ENCODE measurements around the gene RAVER2. TPM values are rescaled to one million over a fixed set of nuclear protein-coding genes. Genes with fewer than 3 reads are reported as not detected.
A peak's percentile ranks its signal among the peaks of the same experiment; 100 is the strongest.
"Not testable (repeated sequence)": the region's sequence is repeated elsewhere in the genome, so short reads cannot be mapped to it uniquely, and the experiment has no call there.

Gene RAVER2
- polyA plus RNA-seq, 3 donors = 25.5 to 28.9 (median 27.9) TPM

- DNase-seq (ENCODE audit: extremely low read depth in 1 of 11, low read depth in 9 of 11, low spot score in 4 of 11) = no peak
Observed at GRCh38 chr1:64743954-64744491, 852 bp upstream of the RAVER2 start.

DNA sequence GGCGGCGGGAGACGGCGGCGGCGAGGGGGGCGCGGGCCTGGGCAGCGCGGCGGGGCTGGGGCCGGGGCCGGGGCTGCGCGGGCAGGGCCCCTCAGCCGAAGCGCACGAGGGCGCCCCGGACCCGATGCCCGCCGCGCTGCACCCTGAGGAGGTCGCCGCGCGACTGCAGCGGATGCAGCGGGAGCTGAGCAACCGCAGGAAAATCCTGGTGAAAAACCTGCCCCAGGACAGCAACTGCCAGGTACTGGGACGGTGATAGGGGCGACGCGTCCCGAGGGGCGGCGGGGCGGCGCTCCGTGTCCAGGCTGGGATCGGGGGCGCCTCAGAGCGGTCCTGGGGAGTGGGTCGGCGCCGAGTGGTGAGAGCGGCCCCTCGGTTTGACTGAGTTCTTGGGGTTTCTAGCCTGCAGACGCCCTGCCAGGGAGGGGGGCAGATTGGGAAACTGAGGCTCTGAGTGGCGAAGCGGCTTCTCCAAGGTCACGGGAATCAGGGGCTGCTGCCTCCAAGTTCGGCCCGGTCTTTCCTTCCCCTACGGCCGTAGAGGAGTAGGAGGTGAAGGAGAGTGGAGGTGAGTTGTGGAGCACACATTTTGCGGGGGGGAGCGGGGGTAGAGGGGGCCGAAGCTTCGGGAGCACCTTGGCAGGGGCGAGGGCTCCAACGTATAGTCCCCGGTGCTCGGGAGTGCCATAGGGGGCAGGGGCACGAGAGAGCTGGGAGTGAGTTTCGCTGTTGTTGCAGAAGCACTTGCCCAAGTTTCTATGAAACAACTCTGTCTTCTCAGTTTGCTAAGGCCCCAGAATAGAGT is 508 bp downstream of the RAVER2 start:
- DNase-seq (ENCODE audit: extremely low read depth in 1 of 11, low read depth in 9 of 11, low spot score in 4 of 11) = peak in 7 of 11 donors; percentile 23 to 51 (median 34)

DNA sequence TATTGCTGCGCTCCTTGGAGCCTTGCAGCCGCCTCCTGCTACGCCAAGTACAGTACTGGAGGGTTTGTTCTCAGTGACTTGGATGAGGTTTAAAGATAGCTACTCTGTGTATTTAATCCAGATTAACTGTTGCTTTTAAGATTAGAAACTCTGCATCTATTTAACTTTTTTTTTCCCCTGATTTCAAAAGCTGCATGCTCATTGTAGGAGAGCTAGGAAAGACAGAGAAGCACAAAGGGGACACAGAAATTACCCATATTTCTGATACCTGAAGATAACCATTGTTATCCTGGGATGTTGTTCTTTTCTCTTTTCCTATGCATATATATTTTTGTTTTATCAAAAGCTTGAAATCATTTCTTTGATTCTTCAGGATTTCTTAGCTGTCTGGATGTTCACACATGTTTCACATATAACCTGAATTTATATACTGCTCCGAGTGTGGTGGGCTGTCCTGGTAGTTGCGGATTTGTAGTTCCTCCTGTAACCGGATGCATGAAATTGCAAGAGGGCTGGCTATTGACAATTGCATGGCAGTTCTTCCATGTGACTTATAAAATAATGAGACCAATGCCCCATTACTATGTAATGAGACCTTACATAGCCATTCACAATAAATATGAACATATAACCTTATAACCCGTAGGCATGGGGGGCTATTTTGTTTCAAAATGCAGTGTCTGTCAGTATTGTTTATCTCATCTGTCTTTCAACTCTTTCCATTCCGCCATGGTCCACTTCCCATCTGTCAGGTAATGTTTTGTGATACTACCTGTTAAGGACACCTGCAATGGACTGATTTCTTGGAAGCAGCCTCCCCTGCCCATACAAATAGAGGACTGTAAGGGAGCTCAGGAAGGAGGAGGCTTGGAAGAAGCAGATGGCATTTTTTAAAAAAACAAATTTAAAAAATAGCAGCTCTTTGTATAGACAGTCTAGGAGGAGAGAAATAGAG is 1.4 kb downstream of the RAVER2 start:
- DNase-seq (ENCODE audit: extremely low read depth in 1 of 11, low read depth in 9 of 11, low spot score in 4 of 11) = peak in 3 of 11 donors; percentile 10 to 41 (median 27)

DNA sequence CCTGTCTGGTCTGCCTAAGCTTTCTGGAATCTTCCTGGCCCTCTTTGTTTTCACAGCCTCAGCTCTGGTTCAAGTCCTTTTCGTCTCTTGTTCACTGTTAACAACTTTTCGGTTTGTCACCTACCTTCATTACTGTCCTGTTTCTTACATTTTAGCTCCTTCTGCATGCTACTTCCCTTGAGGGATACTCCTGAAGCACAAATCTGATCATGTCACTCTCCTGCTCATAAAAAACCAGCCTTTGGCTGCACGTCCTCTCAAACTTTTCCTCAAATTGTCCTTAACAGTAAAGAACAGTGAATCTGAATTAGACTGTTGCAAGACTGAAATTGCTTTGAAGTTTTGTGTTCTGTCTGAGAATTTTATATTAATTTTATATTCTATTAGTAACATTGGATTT is 3.3 kb downstream of the RAVER2 start:
- no peak for DNase-seq (ENCODE audit: extremely low read depth in 1 of 11, low read depth in 9 of 11, low spot score in 4 of 11)

- no peak for DNase-seq (ENCODE audit: extremely low read depth in 1 of 11, low read depth in 9 of 11, low spot score in 4 of 11)
Observed at GRCh38 chr1:64748706-64749105, 3.8 kb downstream of the RAVER2 start.

- DNase-seq (ENCODE audit: extremely low read depth in 1 of 11, low read depth in 9 of 11, low spot score in 4 of 11) = no peak
Observed at GRCh38 chr1:64750092-64750491, 5.2 kb downstream of the RAVER2 start.

GRCh38 chr1:64750875-64751274 is 6.0 kb downstream of the RAVER2 start:
- DNase-seq (ENCODE audit: extremely low read depth in 1 of 11, low read depth in 9 of 11, low spot score in 4 of 11) = no peak

DNA sequence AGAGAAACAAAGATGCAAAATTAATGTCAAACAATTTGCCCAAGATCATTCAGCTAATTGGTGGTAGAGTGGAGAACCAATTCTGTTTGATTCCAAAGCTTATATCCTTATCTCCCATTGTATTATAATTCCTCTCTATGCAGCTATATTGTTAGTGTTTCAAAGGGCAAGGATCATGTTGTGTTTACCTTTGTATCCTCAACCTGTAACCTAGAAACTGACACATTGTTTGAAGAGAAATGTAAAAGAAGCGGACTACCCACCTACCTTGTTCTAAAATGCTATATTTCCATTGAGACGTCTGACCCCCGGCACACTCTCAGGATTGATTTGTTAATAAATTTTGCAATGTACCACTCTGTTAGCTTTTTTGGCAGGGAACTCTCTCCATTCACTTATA is 9.3 kb downstream of the RAVER2 start:
- DNase-seq (ENCODE audit: extremely low read depth in 1 of 11, low read depth in 9 of 11, low spot score in 4 of 11) = no peak

- DNase-seq (ENCODE audit: extremely low read depth in 1 of 11, low read depth in 9 of 11, low spot score in 4 of 11) = no peak
Observed at GRCh38 chr1:64755361-64755760, 10.5 kb downstream of the RAVER2 start.

GRCh38 chr1:64756770-64757169 is 11.9 kb downstream of the RAVER2 start:
- DNase-seq (ENCODE audit: extremely low read depth in 1 of 11, low read depth in 9 of 11, low spot score in 4 of 11) = no peak

DNA sequence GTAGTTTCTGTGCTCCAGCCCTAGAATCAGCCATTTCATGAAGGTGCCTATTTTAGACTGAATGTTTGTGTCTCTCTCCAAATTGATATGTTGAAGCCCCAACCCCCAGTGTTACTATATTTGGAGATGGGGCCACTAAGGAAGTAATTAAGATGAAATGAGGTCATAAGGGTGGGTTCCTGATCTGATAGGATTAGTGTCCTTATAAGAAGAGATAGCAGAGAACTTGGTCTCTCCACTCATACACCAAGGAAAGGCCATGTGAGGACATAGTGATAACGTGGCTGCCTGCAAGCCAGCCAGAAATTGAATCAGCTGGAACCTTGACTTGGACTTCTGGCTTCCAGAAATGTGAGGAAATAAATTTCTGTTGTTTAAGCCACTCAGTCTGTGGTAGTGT is 12.3 kb downstream of the RAVER2 start:
- DNase-seq (ENCODE audit: extremely low read depth in 1 of 11, low read depth in 9 of 11, low spot score in 4 of 11) = no peak

DNA sequence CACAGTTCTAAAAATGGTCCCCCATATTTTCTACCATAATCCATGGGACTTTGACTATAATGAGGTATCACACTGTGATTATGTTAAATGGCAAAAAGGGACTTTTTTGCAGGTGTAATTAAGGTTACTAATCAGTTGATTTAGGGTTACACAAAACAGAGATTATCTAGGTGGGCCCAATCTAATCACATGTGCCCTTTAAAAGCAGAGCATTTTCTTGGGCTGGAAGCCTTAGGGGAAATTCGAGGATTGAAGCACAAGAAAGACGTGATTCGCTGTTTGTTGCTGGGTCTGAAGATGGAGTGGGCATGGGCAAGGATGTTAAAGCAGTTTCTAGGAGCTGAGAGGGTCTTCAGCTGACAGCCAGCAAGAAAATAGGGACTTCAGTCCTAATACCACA is 13.4 kb downstream of the RAVER2 start:
- no peak for DNase-seq (ENCODE audit: extremely low read depth in 1 of 11, low read depth in 9 of 11, low spot score in 4 of 11)

DNA sequence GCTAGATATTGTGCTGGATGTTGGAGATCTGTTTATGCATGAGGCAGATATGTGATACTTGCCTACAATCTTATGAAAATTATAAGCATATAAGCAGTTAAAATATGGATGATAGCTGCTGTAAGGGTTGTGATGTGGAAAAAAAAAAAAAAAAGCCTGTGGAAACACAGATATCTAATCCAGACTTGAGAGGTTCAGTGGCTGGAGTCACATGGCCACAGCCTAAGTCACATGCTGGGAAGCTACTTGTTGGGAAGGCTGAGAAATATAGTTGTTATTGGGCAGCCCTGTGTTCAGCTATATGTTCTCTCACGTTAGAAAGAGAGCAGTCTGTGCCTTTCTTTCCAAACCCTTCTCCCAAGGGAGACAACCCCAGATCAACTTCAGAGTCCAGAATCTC is 15.1 kb downstream of the RAVER2 start:
- DNase-seq (ENCODE audit: extremely low read depth in 1 of 11, low read depth in 9 of 11, low spot score in 4 of 11) = no peak

- DNase-seq (ENCODE audit: extremely low read depth in 1 of 11, low read depth in 9 of 11, low spot score in 4 of 11) = no peak
Observed at GRCh38 chr1:64765012-64765411, 20.1 kb downstream of the RAVER2 start.

DNA sequence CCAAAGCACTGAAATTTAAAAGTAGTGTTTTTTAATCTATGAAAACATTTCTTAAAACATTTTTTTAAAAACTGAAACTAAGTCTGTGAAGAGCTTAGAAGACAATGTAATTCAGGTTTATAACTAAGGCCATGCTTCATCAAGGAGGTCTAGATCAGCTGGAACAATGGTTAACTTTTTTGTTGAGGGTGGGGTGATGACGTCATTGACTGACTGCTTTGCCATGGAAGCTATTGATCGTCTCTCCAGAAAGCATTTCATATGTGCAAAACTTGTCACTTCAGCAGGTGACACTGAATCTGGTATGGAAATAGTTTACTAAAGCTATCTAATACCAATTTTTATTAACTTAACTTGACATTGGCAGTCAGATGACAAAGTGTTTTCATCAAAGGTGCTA is 21.0 kb downstream of the RAVER2 start:
- no peak for DNase-seq (ENCODE audit: extremely low read depth in 1 of 11, low read depth in 9 of 11, low spot score in 4 of 11)

- DNase-seq (ENCODE audit: extremely low read depth in 1 of 11, low read depth in 9 of 11, low spot score in 4 of 11) = no peak
Observed at GRCh38 chr1:64766429-64766828, 21.6 kb downstream of the RAVER2 start.

DNA sequence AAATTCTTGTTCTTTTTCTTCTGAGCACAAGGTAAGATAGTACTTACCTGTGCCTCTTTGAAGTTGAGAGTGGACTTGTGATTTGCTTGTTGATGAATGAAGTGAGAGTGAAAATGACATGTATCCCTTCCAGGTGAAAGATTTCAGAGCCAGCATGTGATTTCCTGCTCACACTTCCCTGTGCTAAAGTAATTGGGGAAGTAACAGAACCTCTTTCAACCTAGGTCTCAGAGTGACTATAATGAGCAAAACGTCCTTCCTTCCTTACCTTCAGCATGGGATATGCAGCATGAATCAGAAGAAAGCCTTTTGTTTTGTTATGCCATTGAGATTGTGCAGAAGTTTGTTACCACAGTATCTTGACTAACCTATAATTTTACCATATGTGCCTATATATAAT is 24.6 kb downstream of the RAVER2 start:
- DNase-seq (ENCODE audit: extremely low read depth in 1 of 11, low read depth in 9 of 11, low spot score in 4 of 11) = no peak

GRCh38 chr1:64769971-64770370 is 25.1 kb downstream of the RAVER2 start:
- no peak for DNase-seq (ENCODE audit: extremely low read depth in 1 of 11, low read depth in 9 of 11, low spot score in 4 of 11)

DNA sequence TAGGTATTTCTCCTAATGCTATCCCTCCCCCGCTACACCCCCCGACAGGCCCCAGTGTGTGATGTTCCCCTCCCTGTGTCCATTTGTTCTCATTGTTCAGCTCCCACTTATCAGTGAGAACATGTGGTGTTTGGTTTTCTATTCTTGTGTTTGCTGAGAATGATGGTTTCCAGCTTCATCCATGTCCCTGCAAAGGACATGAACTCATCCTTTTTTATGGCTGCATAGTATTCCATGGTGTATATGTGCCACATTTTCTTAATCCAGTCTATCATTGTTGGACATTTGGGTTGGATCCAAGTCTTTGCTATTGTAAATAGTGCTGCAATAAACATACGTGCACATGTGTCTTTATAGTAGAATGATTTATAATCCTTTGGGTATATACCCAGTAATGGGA is 28.4 kb downstream of the RAVER2 start:
- DNase-seq (ENCODE audit: extremely low read depth in 1 of 11, low read depth in 9 of 11, low spot score in 4 of 11) = not testable (repeated sequence)

GRCh38 chr1:64775113-64775512 is 30.2 kb downstream of the RAVER2 start:
- DNase-seq (ENCODE audit: extremely low read depth in 1 of 11, low read depth in 9 of 11, low spot score in 4 of 11) = no peak
